K562 (cell line): Measurements from ENCODE around the gene KLHL13. TPM values are rescaled to one million over a fixed set of nuclear protein-coding genes. Genes with fewer than 3 reads are reported as not detected.

Experiments
- ATAC-seq: fragments of 200-7000 bp; cut with Tn5 transposase; 3 replicates; pipeline ENCODE4 v1.9.1; 2020; ENCODE audit warnings: moderate library complexity
- BruUV-seq: library from RNA; stranded (reverse); fragments of 400-500 nt; replicated peaks from 2 replicates; lab custom pipeline; 2021; lab: Mats Ljungman, UMichigan
- CTCF ChIA-PET: fragments of 300-600 bp; formaldehyde crosslinking; extraction: SDS; loops from one replicate; lab custom pipeline; 2021; ENCODE audit warnings: low intra/inter-chr PET ratio; lab: Yijun Ruan, JAX
- POLR2A ChIA-PET: fragments of 300-600, 350-650 bp; sonication (Branson Sonifier 250); formaldehyde crosslinking; extraction: SDS; loops from one replicate; lab custom pipeline; 2021; ENCODE audit warnings: antibody characterized with exemption, inconsistent platforms; lab: Yijun Ruan, JAX
- DNase-seq, 4 experiments: peaks; one replicate each; pipeline versions ENCODE4 v3.0.0 to v3.0.0-alpha.2; 2011 to 2018; ENCODE audit warnings: low spot score in 3 of 4, mixed read lengths in 3 of 4; ENCODE audit errors: extremely low read depth in 1 of 4
- FAIRE-seq: peaks from 2 replicates; lab custom pipeline; 2011; peaks lifted over from hg19 to GRCh38; lab: Jason Lieb, UNC
- H2AFZ ChIP-seq: 2 replicates; pipeline ENCODE4 v1.6.0; 2011; ENCODE audit warnings: low read depth, low read length, control low read depth, inconsistent platforms
- H3K27ac ChIP-seq: fragments of 200-600 bp; 3 replicates; pipeline ENCODE4 v1.8.0; 2011; ENCODE audit warnings: low read depth, mild to moderate bottlenecking, control low read depth, inconsistent platforms, low read length, moderate library complexity, mixed read lengths; ENCODE audit errors: extremely low read depth
- H3K27me3 ChIP-seq, 2 experiments: fragments of 300-600 bp in 1 of 2; 2 replicates in 1 of 2; 3 replicates in 1 of 2; pipeline versions ENCODE4 v1.6.0 to v1.8.0; 2011; ENCODE audit warnings: inconsistent platforms in 2 of 2, low read length in 2 of 2, mild to moderate bottlenecking in 1 of 2, mixed read lengths in 1 of 2, moderate library complexity in 1 of 2; ENCODE audit not compliant: control insufficient read depth in 2 of 2, insufficient read depth in 2 of 2
- H3K36me3 ChIP-seq: fragments of 300-600 bp; 3 replicates; pipeline ENCODE4 v1.8.0; 2011; ENCODE audit warnings: mild to moderate bottlenecking, low read length, inconsistent platforms; ENCODE audit not compliant: control insufficient read depth, insufficient read depth
- H3K4me1 ChIP-seq, 2 experiments: fragments of 200-600 bp in 1 of 2; replicated peaks in 1 of 2; 2 replicates in 1 of 2; 3 replicates in 1 of 2; pipeline versions ENCODE4 v1.5.1 to v1.8.0; 2011; ENCODE audit warnings: inconsistent platforms in 2 of 2, low read length in 2 of 2, mild to moderate bottlenecking in 1 of 2, mixed read lengths in 1 of 2, moderate library complexity in 1 of 2; ENCODE audit not compliant: control insufficient read depth in 2 of 2, insufficient read depth in 2 of 2
- H3K4me2 ChIP-seq: 2 replicates; pipeline ENCODE4 v1.6.1; 2011; ENCODE audit warnings: low read length, control low read depth, inconsistent platforms, mixed read lengths; ENCODE audit not compliant: insufficient read depth
- H3K4me3 ChIP-seq: fragments of 200-600 bp; sonication (generic), shearing (Covaris generic); 2 replicates; pipeline ENCODE4 v1.5.1; 2016; ENCODE audit warnings: control low read depth, inconsistent platforms
- H3K79me2 ChIP-seq: fragments of 200-600 bp; 3 replicates; pipeline ENCODE4 v1.8.0; 2011; ENCODE audit warnings: low read length, inconsistent platforms; ENCODE audit not compliant: control insufficient read depth, insufficient read depth
- H3K9ac ChIP-seq, 2 experiments: 2 replicates each; pipeline versions ENCODE4 v1.6.0 to v1.6.1; 2011; ENCODE audit warnings: low read depth in 2 of 2, low read length in 2 of 2, control low read depth in 1 of 2, inconsistent platforms in 1 of 2, mild to moderate bottlenecking in 1 of 2, mixed read lengths in 1 of 2; ENCODE audit not compliant: insufficient read depth in 1 of 2
- H3K9me1 ChIP-seq: one replicate; pipeline ENCODE4 v1.6.0; 2011; ENCODE audit warnings: inconsistent platforms, mild to moderate bottlenecking, low read length, moderate library complexity; ENCODE audit not compliant: control insufficient read depth, insufficient read depth
- H3K9me3 ChIP-seq: replicated peaks from 2 replicates; pipeline ENCODE4 v1.5.1; 2011; ENCODE audit warnings: low read depth, low read length, inconsistent platforms; ENCODE audit not compliant: control insufficient read depth, insufficient read depth
- H4K20me1 ChIP-seq: replicated peaks from 2 replicates; pipeline ENCODE4 v1.6.1; 2011; ENCODE audit warnings: low read length, inconsistent platforms, mixed read lengths; ENCODE audit not compliant: control insufficient read depth, insufficient read depth
- CREM ChIP-seq: IDR thresholded peaks from 2 replicates; pipeline ENCODE4 v1.6.1; 2014; ENCODE audit warnings: antibody characterized with exemption, low read depth
- FOXA3 ChIP-seq, 2 experiments: fragments of 450-650 bp in 1 of 2; sonication (generic) in 1 of 2; formaldehyde crosslinking; IDR thresholded peaks in 1 of 2; conservative IDR thresholded peaks in 1 of 2; 2 replicates each; pipeline versions ENCODE4 v1.4.0 to v1.8.0; 2020 to 2022; ENCODE audit warnings: mild to moderate bottlenecking in 2 of 2, missing genetic modification reagents in 1 of 2
- HLTF ChIP-seq: fragments of 450-650 bp; IDR thresholded peaks from 2 replicates; pipeline ENCODE4 v1.6.1; 2016
- ILF3 ChIP-seq: fragments of 450-650 bp; IDR thresholded peaks from 2 replicates; pipeline ENCODE4 v1.6.1; 2018; ENCODE audit warnings: antibody characterized with exemption, mild to moderate bottlenecking, moderate library complexity, borderline replicate concordance
- KLF1 ChIP-seq: fragments of 450-650 bp; IDR thresholded peaks from 2 replicates; pipeline ENCODE4 v1.6.1; 2016; ENCODE audit warnings: missing genetic modification characterization, missing compliant biosample characterization
- PHF21A ChIP-seq: fragments of 450-650 bp; IDR thresholded peaks from 2 replicates; pipeline ENCODE4 v1.6.1; 2017; ENCODE audit warnings: low read depth, borderline replicate concordance
- PHTF2 ChIP-seq: fragments of 250-450 bp; sonication (Bioruptor Pico); IDR thresholded peaks from 2 replicates; pipeline ENCODE4 v1.5.0; 2021; ENCODE audit warnings: mild to moderate bottlenecking
- RB1 ChIP-seq: fragments of 450-650 bp; IDR thresholded peaks from 2 replicates; pipeline ENCODE4 v1.6.1; 2017; ENCODE audit warnings: low read depth, mild to moderate bottlenecking
- SETDB1 ChIP-seq: IDR thresholded peaks from one replicate; pipeline ENCODE4 v1.6.1; 2012; ENCODE audit warnings: low read length, control low read depth, inconsistent platforms
- XRCC4 ChIP-seq: IDR thresholded peaks from one replicate; pipeline ENCODE4 v1.6.1; 2011; ENCODE audit not compliant: insufficient read depth, insufficient read length; ENCODE audit errors: extremely low read depth
- ZC3H8 ChIP-seq: fragments of 450-650 bp; IDR thresholded peaks from 2 replicates; pipeline ENCODE4 v1.6.1; 2017
- WGBS: fragments of 100-300 bp; shearing (Covaris generic); methylation state at CpG from one replicate; pipeline ENCODE4 v1.1.6; 2016; ENCODE audit warnings: low coverage, mixed read lengths; ENCODE audit not compliant: insufficient coverage; ENCODE audit errors: missing lambda C conversion rate; 5-methylcytosine and 5-hydroxymethylcytosine counted together
- in situ Hi-C: fragments of 300-500 bp; cut with MboI; formaldehyde crosslinking; loops from 4 replicates; pipeline ENCODE4 v1.15.0; 2018; ENCODE audit warnings: inconsistent platforms, mixed read lengths
- intact Hi-C: fragments of 100-400 bp; cut with micrococcal nuclease; formaldehyde crosslinking; loops from 2 replicates; pipeline ENCODE4 v1.14.2; 2022
- polyA plus RNA-seq, 8 experiments: library from polyadenylated mRNA; depleted of rRNA in 4 of 8; stranded (reverse) in 5 of 8; unstranded in 3 of 8; fragments of >200 nt; fragmentation: Nextera tagmentation in 2 of 8; fragmentation: Illumina TruSeq in 1 of 8; extraction: Ambion mirVana in 2 of 8; extraction: Trizol in 1 of 8; gene quantifications; 2 replicates each; pipeline versions ENCODE4 v1.2.1 to v1.2.3, GENCODE V29; 2011 to 2014; ENCODE audit warnings: inconsistent platforms in 1 of 8, missing spikeins in 1 of 8
- total RNA-seq, 7 experiments: library from RNA; depleted of rRNA in 6 of 7; stranded (reverse); fragments of >200 nt in 6 of 7; fragmentation: Illumina TruSeq in 2 of 7; extraction: Trizol in 2 of 7; gene quantifications; 2 replicates each; pipeline versions ENCODE4 v1.2.1 to v1.2.3, GENCODE V29; 2011 to 2021; ENCODE audit warnings: low replicate concordance in 1 of 7
- TF ChIP-seq, protein P1 (sequence below): fragments of 450-650 bp; IDR thresholded peaks from 2 replicates; pipeline ENCODE4 v1.6.1; 2016; ENCODE audit warnings: mild to moderate bottlenecking
- TF ChIP-seq, protein P2 (sequence below), 2 experiments: IDR thresholded peaks; 2 replicates each; pipeline ENCODE4 v1.6.1; 2012; ENCODE audit warnings: improper control_type of control experiment in 2 of 2, low read depth in 2 of 2, low read length in 2 of 2, borderline replicate concordance in 1 of 2
- TF ChIP-seq, protein P3 (sequence below): fragments of 250-450 bp; sonication (Bioruptor Pico); IDR thresholded peaks from 2 replicates; pipeline ENCODE4 v1.5.0; 2021
- TF ChIP-seq, protein P4 (sequence below): fragments of 450-650 bp; IDR thresholded peaks from 2 replicates; pipeline ENCODE4 v1.6.1; 2017; ENCODE audit warnings: mild to moderate bottlenecking, moderate library complexity

The KLHL13 gene
- total and polyA plus RNA-seq, 9 of the 15 experiments (the other 6 are each of a cell fraction or from before 2014, with no cell fraction given): 1.2 to 4.1 (median 2.2) TPM

DNA sequence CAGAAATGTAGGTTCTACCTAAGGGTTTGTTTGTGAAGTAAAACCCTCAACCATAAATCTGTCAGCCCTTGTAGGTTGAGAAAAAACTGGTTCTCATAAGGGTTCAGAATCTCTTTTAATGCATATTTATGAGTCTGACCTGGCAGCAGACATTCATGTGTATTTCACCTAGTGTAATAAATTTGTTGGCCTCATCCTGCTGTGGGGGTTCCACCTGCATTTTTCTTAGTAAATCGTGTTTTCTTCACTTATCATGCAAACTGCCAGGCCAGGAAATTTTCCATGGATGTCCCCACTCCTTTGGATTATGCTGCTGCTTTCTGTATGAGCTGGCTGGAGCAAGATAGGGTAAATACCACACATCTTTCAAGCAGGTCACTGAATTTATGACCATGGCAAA, 42.4 kb downstream of the KLHL13 start:
- no peaks in the 10 kb centered on the region for H3K9me1 ChIP-seq
- DNase-seq (no peak), ATAC-seq (no peak)
- in situ Hi-C loops (no loop called here), intact Hi-C loops (no loop called here)
- no TSS peak for BruUV-seq
- H3K27me3 ChIP-seq: no peaks in the 10 kb centered on the region
- no peaks in the 10 kb centered on the region for H3K9me3 ChIP-seq
- CTCF ChIA-PET: no interaction called here
- TF ChIP-seq, protein P1, sequence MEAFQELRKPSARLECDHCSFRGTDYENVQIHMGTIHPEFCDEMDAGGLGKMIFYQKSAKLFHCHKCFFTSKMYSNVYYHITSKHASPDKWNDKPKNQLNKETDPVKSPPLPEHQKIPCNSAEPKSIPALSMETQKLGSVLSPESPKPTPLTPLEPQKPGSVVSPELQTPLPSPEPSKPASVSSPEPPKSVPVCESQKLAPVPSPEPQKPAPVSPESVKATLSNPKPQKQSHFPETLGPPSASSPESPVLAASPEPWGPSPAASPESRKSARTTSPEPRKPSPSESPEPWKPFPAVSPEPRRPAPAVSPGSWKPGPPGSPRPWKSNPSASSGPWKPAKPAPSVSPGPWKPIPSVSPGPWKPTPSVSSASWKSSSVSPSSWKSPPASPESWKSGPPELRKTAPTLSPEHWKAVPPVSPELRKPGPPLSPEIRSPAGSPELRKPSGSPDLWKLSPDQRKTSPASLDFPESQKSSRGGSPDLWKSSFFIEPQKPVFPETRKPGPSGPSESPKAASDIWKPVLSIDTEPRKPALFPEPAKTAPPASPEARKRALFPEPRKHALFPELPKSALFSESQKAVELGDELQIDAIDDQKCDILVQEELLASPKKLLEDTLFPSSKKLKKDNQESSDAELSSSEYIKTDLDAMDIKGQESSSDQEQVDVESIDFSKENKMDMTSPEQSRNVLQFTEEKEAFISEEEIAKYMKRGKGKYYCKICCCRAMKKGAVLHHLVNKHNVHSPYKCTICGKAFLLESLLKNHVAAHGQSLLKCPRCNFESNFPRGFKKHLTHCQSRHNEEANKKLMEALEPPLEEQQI: no peak
- TF ChIP-seq FOXA3 (CRISPR knock-in tag; conservative IDR thresholded peaks at IDR 0.05 in 1 of 2, IDR thresholded peaks at IDR 0.05 in 1 of 2) (no peak), ZC3H8 (no peak), PHTF2 (CRISPR knock-in tag) (no peak), CREM (no peak), PHF21A (no peak), KLF1 (no peak), SETDB1 (no peak), RB1 (no peak), HLTF (no peak), XRCC4 (no peak), ILF3 (no peak)
- TF ChIP-seq, protein P2, sequence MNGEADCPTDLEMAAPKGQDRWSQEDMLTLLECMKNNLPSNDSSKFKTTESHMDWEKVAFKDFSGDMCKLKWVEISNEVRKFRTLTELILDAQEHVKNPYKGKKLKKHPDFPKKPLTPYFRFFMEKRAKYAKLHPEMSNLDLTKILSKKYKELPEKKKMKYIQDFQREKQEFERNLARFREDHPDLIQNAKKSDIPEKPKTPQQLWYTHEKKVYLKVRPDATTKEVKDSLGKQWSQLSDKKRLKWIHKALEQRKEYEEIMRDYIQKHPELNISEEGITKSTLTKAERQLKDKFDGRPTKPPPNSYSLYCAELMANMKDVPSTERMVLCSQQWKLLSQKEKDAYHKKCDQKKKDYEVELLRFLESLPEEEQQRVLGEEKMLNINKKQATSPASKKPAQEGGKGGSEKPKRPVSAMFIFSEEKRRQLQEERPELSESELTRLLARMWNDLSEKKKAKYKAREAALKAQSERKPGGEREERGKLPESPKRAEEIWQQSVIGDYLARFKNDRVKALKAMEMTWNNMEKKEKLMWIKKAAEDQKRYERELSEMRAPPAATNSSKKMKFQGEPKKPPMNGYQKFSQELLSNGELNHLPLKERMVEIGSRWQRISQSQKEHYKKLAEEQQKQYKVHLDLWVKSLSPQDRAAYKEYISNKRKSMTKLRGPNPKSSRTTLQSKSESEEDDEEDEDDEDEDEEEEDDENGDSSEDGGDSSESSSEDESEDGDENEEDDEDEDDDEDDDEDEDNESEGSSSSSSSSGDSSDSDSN (IDR thresholded peaks at IDR 0.05; ENCODE audit: borderline replicate concordance in 1 of 2, low read depth in 2 of 2, low read length in 2 of 2): no peak
- TF ChIP-seq, protein P3, sequence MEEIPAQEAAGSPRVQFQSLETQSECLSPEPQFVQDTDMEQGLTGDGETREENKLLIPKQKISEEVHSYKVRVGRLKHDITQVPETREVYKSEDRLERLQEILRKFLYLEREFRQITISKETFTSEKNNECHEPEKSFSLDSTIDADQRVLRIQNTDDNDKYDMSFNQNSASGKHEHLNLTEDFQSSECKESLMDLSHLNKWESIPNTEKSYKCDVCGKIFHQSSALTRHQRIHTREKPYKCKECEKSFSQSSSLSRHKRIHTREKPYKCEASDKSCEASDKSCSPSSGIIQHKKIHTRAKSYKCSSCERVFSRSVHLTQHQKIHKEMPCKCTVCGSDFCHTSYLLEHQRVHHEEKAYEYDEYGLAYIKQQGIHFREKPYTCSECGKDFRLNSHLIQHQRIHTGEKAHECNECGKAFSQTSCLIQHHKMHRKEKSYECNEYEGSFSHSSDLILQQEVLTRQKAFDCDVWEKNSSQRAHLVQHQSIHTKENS (CRISPR knock-in tag): no peak
- TF ChIP-seq, protein P4, sequence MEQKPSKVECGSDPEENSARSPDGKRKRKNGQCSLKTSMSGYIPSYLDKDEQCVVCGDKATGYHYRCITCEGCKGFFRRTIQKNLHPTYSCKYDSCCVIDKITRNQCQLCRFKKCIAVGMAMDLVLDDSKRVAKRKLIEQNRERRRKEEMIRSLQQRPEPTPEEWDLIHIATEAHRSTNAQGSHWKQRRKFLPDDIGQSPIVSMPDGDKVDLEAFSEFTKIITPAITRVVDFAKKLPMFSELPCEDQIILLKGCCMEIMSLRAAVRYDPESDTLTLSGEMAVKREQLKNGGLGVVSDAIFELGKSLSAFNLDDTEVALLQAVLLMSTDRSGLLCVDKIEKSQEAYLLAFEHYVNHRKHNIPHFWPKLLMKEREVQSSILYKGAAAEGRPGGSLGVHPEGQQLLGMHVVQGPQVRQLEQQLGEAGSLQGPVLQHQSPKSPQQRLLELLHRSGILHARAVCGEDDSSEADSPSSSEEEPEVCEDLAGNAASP: no peak
- TF ChIP-seq, all 486 proteins: peak for 0
- Histone ChIP-seq H3K4me2 (no peak overlapping the region), H3K4me1 (no peaks in the 10 kb centered on the region), H3K4me3 (no peak overlapping the region), H3K27ac (no peak overlapping the region), H3K79me2 (no peaks in the 10 kb centered on the region), H3K36me3 (no peaks in the 10 kb centered on the region), H4K20me1 (no peaks in the 10 kb centered on the region), H3K9ac (no peak overlapping the region), H2AFZ (no peak overlapping the region)
- no peak for FAIRE-seq
- POLR2A ChIA-PET: no interaction called here
- WGBS: 0% methylated on average over 1 of the region's 1 CpG
